Natural killer cell treated with Interleukin-12 subunit alpha and Interleukin-12 subunit beta and Interleukin-15 and Interleukin-18, amount 100 ng/mL, for 72 hours (primary cell): Measurements from ENCODE around the gene MTMR4. TPM values are rescaled to one million over a fixed set of nuclear protein-coding genes. Genes with fewer than 3 reads are reported as not detected.
A peak's percentile ranks its signal among the peaks of the same experiment; 100 is the strongest.
"Not testable (repeated sequence)": the region's sequence is repeated elsewhere in the genome, so short reads cannot be mapped to it uniquely, and the experiment has no call there.

Source experiments
- ATAC-seq, 2 donors: fragments of 150-1000 bp; cut with Tn5 transposase in 1 of 2; sonication (Bioruptor Pico), chemical (Tn5 transposase) in 1 of 2; 2 replicates each; pipeline ENCODE4 v1.10.0; 2021
- DNase-seq: peaks from one replicate; pipeline ENCODE4 v3.0.0; 2022; ENCODE audit warnings: low spot score
- H3K27ac Mint-ChIP-seq, 2 donors: 1 replicate in 1 of 2; 2 replicates in 1 of 2; pipeline ENCODE4 v1.8.0; 2022; ENCODE audit warnings: mixed read lengths in 2 of 2, mild to moderate bottlenecking in 1 of 2, moderate library complexity in 1 of 2
- H3K27me3 Mint-ChIP-seq, 2 donors: 1 replicate in 1 of 2; 2 replicates in 1 of 2; pipeline ENCODE4 v1.8.0; 2022; ENCODE audit warnings: mixed read lengths in 2 of 2
- H3K36me3 Mint-ChIP-seq: one replicate; pipeline ENCODE4 v1.8.0; 2022; ENCODE audit warnings: mixed read lengths
- H3K4me1 Mint-ChIP-seq, 2 donors: 1 replicate in 1 of 2; 2 replicates in 1 of 2; pipeline ENCODE4 v1.8.0; 2022; ENCODE audit warnings: low read depth in 2 of 2, mixed read lengths in 2 of 2, mild to moderate bottlenecking in 1 of 2
- H3K4me3 Mint-ChIP-seq: one replicate; pipeline ENCODE4 v1.8.0; 2022; ENCODE audit warnings: mixed read lengths
- H3K9me3 Mint-ChIP-seq: 2 replicates; pipeline ENCODE4 v1.8.0; 2022; ENCODE audit warnings: mixed read lengths
- total RNA-seq, 2 donors: library from RNA; stranded (reverse); gene quantifications; one replicate each; pipeline ENCODE4 v1.2.3, GENCODE V29; 2022

Gene MTMR4
- total RNA-seq, 2 donors from 2014 or later: 60.1 to 104 TPM

DNA sequence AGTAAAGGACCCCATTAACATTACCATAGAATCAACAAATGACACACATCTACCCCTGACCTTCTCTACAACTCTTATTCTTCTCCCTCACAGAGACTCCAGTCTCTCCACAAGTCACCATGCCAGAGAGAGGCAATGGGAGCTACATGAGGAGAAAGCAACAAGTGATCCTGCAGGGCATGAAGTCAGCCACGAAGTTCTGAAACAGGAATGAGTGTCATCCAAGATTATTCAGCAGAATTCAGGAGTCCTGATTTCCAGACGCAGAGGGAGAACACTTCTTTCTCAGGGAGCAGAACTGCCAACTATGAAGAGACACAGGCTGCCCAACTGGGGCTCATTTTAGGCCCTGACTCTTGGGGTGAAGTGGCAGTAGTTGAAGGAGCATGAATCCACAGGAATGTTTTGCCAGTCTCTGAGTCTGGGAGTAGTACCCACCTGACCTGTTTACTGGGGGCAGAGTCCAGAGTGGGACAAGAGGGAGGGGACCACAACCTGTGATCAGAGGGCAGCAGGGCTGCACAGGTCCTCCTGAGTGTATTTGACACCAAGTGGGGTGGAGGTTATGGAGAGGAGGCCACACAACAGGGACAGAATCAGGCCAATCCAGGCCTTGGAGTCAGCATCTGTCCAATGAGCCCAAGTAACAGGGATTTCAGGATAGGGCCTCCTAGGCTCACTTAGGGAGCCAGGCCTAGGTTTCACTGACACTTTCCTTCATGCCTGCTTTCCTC is 2.4 kb upstream of the MTMR4 start:
- H3K36me3 Mint-ChIP-seq: peaks cover 2% of the 10 kb centered on the region
- DNase-seq (no peak), ATAC-seq (no peak)
- H3K9me3 Mint-ChIP-seq: no peaks in the 10 kb centered on the region
- peak overlapping the region; percentile 97 for H3K4me3 Mint-ChIP-seq
- peak overlapping the region; percentile 95 to 98 for H3K27ac Mint-ChIP-seq
- H3K27me3 Mint-ChIP-seq: no peaks in the 10 kb centered on the region
- peaks cover 40 to 43% of the 10 kb centered on the region in 2 donors for H3K4me1 Mint-ChIP-seq

DNA sequence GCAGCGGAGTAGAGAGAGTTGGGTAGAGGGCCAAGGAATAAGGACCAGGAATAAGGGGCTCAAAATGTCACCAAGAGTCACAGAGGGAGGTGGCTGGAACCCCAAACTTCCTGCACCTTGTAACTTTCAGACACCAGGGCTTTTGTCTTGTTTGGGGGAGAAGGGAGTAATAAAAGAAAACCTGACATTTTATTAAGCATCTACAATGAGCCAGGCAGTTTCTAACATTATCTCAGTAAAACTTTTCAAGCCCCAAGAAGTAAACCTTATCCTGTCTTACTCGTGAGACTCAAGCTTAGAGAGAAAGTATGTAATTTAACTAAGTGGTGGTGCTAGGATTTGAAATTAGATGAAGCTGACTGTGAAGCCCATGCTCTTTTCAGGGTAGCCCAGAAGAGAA is 848 bp upstream of the MTMR4 start:
- no peak for ATAC-seq
- H3K27ac Mint-ChIP-seq: peak overlapping the region; percentile 95 to 98
- H3K36me3 Mint-ChIP-seq: peaks cover 16% of the 10 kb centered on the region
- no peaks in the 10 kb centered on the region for H3K9me3 Mint-ChIP-seq
- H3K4me1 Mint-ChIP-seq: peaks cover 47 to 48% of the 10 kb centered on the region in 2 donors
- H3K27me3 Mint-ChIP-seq: no peaks in the 10 kb centered on the region
- no peak for DNase-seq
- peak overlapping the region; percentile 97 for H3K4me3 Mint-ChIP-seq

DNA sequence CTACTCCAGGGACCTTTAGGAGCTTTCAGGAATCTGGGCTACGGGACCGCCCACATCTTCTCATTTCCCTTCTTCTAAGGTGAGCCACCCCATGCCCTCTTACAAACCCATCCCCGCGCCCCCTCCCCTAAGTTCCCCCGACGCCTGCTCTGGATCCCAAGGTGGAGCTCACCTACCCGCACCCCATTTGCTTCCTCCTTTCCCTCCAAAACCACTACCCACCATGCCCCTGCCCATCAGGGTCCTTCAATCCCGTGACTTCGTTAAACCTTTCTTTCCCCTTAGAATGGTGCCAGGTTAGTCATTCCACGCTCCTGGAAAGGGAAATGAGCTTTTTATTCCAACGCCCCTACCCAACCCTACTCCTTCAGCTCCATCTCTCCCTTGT is 326 bp upstream of the MTMR4 start:
- Mint-ChIP-seq H3K36me3 (peaks cover 21% of the 10 kb centered on the region), H3K4me3 (peak overlapping the region; percentile 97), H3K4me1 (peaks cover 51% of the 10 kb centered on the region in 2 donors), H3K9me3 (no peaks in the 10 kb centered on the region), H3K27ac (peak overlapping the region; percentile 95 to 98), H3K27me3 (no peaks in the 10 kb centered on the region)
- DNase-seq (no peak), ATAC-seq (no peak)

DNA sequence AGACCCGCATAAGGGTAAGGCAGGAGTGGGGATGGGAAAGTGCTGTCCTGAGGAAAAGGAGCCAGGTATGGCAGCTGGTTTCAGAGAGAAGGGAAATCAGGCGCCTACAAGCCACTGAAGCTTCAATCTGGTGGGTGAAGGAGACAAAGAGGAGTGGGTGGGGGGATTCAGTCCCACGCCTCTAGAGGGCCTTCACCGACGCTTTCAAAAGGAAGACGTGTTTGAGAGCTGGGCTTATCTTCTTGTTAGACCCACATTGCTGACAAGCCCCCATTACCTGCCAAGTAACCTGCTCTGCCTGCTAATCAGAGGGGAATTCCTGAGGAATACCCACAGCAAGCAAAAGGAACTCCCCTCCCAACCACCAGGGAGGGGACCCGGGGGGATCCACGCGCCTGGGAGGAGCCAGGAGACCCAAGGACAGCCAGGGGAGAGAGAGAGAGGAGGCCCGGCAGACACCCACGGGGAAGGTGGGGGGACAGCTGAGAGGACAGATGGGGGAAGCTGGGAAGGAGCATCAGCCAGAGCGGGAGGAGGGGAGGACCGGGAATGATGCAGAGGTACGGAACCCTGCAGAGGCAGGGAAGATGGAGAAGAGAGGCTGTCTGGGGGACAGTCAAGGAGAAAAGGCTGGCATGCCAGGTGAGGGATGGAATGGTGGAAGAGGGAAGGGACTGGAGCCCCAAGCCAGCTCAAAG is 1.0 kb downstream of the MTMR4 start:
- peak; percentile 81 for DNase-seq
- Mint-ChIP-seq H3K27me3 (no peaks in the 10 kb centered on the region), H3K27ac (peak overlapping the region; percentile 61 to 92), H3K4me1 (peaks cover 45 to 51% of the 10 kb centered on the region in 2 donors), H3K4me3 (peak overlapping the region; percentile 91), H3K36me3 (peaks cover 24% of the 10 kb centered on the region), H3K9me3 (no peaks in the 10 kb centered on the region)
- no peak for ATAC-seq

DNA sequence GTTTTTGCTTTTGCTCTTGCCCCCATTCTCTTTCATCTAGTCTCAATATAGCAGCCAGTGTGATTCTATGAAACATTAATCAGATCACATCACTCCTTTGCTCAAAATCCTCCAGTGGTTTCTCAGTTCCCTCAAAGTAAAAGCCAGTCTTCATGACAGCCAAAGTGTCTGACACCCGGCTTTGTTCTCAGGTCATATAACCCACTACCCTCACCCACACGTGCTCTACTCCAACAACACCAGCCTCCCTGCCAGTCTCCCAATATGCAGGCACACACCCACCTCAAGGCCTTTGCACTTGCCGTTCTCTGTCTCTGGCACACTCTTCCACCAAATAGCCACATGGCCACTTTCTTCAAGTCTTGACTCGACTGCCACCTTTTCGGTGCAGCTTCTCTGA is 4.4 kb downstream of the MTMR4 start:
- DNase-seq (no peak), ATAC-seq (no peak)
- Mint-ChIP-seq H3K27ac (no peak overlapping the region), H3K9me3 (no peaks in the 10 kb centered on the region), H3K27me3 (no peaks in the 10 kb centered on the region), H3K36me3 (peaks cover 29% of the 10 kb centered on the region), H3K4me3 (no peak overlapping the region), H3K4me1 (peaks cover 22 to 33% of the 10 kb centered on the region in 2 donors)

DNA sequence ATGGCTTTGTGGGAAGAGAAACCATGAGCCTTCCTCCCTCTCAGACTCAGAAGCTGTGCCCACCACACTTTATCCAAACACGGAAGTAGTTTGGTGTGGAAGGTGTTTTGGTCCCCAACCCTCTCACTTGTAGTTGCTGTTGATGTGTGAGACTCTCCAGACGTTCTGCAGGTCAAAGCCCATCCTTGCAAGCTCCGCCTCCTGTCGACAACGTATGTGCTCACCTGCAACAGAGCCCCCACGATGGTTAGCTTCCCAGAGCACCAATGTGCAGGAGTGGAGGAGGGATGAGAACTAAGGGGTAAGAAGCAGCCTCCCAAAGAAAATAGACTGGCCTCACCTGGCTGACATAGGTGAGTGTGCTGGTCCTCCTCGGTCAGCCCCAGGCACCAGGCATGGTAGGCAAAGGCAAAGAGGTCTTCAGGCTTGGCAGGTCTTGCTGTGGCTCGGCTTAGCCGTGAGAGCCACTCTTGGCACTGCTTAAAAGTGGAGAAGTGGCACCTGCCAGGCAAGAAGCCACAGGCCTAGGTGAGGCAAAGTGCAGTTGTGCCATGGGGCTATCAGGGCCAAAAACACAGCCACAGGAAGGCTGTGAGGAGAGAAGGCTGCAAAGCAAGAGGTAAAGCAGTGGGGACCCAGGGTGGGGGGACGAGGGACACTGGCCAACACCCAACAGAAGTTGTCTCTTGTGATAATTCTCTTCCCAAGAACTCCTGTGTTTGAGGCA is 5.9 kb downstream of the MTMR4 start:
- peaks cover 17 to 26% of the 10 kb centered on the region in 2 donors for H3K4me1 Mint-ChIP-seq
- DNase-seq (no peak), ATAC-seq (no peak)
- no peaks in the 10 kb centered on the region for H3K27me3 Mint-ChIP-seq
- no peak overlapping the region for H3K27ac Mint-ChIP-seq
- H3K4me3 Mint-ChIP-seq: no peak overlapping the region
- no peaks in the 10 kb centered on the region for H3K9me3 Mint-ChIP-seq
- peaks cover 34% of the 10 kb centered on the region for H3K36me3 Mint-ChIP-seq

DNA sequence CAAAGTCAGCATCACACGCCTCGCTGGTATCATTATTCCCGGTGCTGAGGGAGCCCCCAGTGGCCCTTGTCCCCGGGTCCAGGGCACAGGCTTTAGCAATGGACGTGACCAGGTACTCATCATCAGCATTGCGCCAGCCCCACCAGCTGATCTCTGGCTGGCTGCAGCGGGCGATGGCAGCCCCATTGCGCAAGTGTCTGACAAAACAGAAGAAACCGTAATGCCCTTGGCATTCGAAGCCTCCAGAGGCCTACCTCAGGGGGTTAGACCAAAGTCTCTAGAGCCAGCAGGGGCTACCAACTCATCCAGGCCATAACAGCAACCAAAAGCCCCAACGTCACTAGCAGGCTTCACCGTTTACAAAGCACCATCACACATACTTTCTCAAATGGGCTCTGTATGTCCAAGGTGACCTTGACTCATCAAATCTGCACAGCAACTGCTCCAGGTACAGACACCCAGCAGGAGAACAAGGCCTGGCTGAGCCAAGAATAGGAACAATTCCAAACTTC is 7.3 kb downstream of the MTMR4 start:
- ATAC-seq (no peak), DNase-seq (no peak)
- Mint-ChIP-seq H3K4me3 (no peak overlapping the region), H3K27ac (no peak overlapping the region), H3K27me3 (no peaks in the 10 kb centered on the region), H3K36me3 (peaks cover 43% of the 10 kb centered on the region), H3K9me3 (no peaks in the 10 kb centered on the region), H3K4me1 (peaks cover 8 to 16% of the 10 kb centered on the region in 2 donors)

DNA sequence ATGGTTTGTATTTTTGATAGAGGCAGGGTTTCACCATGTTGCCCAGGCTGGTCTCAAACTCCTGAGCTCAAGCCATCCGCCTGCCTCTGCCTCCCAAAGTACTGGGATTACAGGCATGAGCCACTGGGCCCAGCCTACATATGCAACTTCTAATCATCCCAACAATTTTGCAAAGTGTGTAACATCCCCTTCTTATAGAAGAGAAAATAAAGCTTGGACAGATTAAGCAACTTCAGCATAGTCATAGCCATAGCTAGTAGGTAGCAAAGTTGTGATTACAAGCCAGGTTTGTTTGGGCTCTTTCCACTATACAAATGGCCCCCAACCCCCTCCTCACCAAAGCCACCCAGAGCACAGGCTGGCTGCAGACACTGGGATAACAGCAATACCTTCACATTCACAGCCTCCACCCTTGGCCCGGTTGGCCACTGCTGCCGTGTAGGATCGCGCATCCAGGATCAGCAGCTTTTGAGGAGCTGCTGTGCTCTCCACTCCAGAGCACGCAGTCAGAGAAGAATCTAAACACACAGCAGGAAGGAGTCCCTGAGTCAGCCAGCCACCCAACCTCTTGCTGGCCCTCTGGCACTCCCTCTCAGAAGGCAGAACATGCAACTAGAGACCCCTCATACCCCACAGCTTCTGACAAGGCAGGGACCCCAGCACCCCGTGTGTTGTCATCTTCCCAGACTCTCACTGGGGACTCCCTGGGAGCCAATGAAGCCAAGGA is 7.9 kb downstream of the MTMR4 start:
- H3K27me3 Mint-ChIP-seq: no peaks in the 10 kb centered on the region
- H3K27ac Mint-ChIP-seq: no peak overlapping the region
- no peaks in the 10 kb centered on the region for H3K9me3 Mint-ChIP-seq
- H3K4me1 Mint-ChIP-seq: peaks cover 6 to 11% of the 10 kb centered on the region in 2 donors
- DNase-seq: no peak
- H3K36me3 Mint-ChIP-seq: peaks cover 38% of the 10 kb centered on the region
- ATAC-seq: no peak
- H3K4me3 Mint-ChIP-seq: no peak overlapping the region

DNA sequence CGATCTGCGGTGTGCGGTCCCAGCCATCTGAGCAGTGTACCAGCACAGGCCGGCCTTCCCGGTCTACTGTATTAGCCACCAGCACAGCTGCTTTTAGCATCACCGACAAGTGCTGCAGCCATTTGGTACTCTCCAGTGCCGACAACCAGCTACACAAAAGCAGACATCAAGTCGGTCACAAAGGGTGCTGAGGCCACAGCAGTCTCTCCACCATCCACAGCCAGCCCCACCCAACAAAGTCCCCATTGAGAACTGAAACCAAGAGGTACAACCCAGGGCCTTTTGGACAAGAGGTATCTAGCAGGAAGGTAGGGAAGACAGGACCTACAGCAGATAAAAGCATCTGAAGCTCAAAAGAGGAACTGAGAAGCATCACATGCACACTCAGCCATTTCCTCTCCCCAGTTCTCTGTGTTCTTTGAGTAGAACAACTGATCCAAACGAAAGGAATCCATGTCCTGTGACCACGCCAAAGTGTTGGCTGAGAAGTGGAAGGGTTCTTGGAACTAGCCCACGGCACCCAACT is 9.5 kb downstream of the MTMR4 start:
- H3K27ac Mint-ChIP-seq: peak overlapping the region in 1 of 2 donors; percentile 16
- peaks cover 24% of the 10 kb centered on the region for H3K36me3 Mint-ChIP-seq
- H3K9me3 Mint-ChIP-seq: no peaks in the 10 kb centered on the region
- ATAC-seq (no peak), DNase-seq (no peak)
- H3K4me1 Mint-ChIP-seq: peaks cover 0 to under 1% of the 10 kb centered on the region in 2 donors
- H3K27me3 Mint-ChIP-seq: no peaks in the 10 kb centered on the region
- no peak overlapping the region for H3K4me3 Mint-ChIP-seq

DNA sequence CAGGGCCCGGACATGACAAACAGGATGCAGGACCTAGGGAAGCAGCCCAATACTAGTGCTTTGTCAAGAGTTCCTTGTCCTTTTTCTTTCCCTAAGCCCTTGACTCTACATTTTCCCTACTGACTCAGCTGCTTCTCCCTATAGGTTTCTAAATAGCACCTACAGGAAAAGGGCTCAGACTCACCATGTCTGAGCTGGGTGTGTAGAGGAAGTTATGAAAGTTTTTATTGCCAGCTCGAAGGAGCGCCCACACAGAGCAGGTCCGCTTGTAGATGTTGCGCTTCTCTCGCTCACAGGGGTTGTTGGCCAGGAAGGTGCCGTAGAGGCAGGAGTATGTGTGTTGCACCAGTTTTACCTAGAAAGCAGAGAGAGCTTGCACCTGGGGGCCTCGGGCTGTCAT is 10.6 kb downstream of the MTMR4 start:
- no peak for DNase-seq
- no peak for ATAC-seq
- no peaks in the 10 kb centered on the region for H3K9me3 Mint-ChIP-seq
- H3K4me3 Mint-ChIP-seq: no peak overlapping the region
- no peak overlapping the region for H3K27ac Mint-ChIP-seq
- no peaks in the 10 kb centered on the region for H3K27me3 Mint-ChIP-seq
- H3K4me1 Mint-ChIP-seq: no peaks in the 10 kb centered on the region
- peaks cover 22% of the 10 kb centered on the region for H3K36me3 Mint-ChIP-seq

DNA sequence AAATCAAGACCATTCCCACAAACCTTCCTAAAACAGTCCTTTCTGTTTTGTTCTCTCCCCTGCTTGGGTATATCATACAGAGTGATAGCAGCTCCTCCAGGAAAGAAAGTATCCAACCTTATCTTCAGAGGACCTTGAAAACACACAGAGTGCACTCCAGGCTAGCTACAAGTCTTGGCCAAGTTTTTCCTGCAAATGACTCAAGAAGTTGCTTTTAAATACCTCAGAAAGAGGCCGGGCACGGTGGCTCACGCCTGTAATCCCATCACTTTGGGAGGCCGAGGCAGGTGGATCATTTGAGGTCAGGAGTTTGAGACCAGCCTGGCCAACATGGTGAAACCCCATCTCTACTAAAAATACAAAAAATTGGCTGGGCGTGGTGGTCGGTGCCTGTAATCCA is 11.3 kb downstream of the MTMR4 start:
- not testable (repeated sequence) for H3K9me3 Mint-ChIP-seq, H3K4me1 Mint-ChIP-seq, H3K27me3 Mint-ChIP-seq, H3K27ac Mint-ChIP-seq, DNase-seq, H3K4me3 Mint-ChIP-seq, ATAC-seq
- H3K36me3 Mint-ChIP-seq: peaks cover 24% of the 10 kb centered on the region

DNA sequence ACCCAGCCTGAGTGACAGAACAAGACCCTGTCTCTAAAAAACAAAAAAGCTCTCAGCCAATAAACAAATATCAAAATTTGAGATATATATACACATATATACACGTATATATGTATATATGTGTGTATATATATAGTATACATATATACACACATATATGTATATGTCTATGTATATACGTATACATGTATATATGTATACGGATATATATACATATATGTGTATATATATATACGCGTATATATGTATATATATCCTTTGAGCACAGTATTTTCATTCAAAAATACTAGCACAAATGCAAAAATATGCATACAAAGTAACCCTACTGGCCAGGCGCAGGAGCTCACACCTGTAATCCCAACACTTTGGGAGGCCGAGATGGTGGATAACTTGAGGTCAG is 13.0 kb downstream of the MTMR4 start:
- H3K36me3 Mint-ChIP-seq: peaks cover 26% of the 10 kb centered on the region
- no peaks in the 10 kb centered on the region for H3K9me3 Mint-ChIP-seq
- no peak for DNase-seq
- H3K4me1 Mint-ChIP-seq: peaks cover 0 to 3% of the 10 kb centered on the region in 2 donors
- no peak overlapping the region for H3K27ac Mint-ChIP-seq
- H3K27me3 Mint-ChIP-seq: no peaks in the 10 kb centered on the region
- H3K4me3 Mint-ChIP-seq: no peak overlapping the region
- no peak for ATAC-seq

DNA sequence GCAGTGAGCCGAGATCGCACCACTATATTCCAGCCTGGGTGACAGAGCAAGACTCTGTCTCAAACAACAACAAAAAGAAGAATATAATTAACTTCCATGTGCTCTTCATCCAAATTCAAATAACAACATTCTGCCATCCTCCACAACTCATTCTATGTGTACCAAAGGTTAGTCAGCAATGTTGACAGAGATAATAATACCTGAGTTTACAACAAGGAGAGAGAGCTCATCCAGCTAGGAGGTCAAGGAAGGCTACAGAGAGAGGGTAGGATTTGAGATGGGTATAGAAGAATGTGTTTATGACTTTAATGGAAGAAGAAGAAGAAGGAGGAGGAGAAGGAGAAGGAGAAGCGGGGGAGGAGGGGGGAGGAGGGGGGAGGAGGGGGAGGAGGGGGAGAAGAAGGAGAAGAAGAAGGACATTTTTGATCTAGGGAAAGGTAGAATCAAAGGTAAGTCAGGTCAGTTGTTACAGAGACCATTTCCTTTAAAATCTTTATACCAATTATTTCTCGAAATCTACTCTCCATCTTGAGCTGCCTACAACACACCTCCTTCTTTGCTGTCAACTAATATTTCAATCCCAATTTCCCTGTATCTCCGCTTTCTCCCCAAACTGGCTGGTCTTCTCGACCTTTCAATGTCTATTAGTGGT is 16.1 kb downstream of the MTMR4 start:
- no peak for ATAC-seq
- Mint-ChIP-seq H3K4me1 (peaks cover 3 to 5% of the 10 kb centered on the region in 2 donors), H3K4me3 (no peak overlapping the region), H3K27me3 (no peaks in the 10 kb centered on the region), H3K9me3 (no peaks in the 10 kb centered on the region), H3K36me3 (peaks cover 32% of the 10 kb centered on the region), H3K27ac (no peak overlapping the region)
- no peak for DNase-seq
